ENCODE measurements around the gene ZNF664. TPM values are rescaled to one million over a fixed set of nuclear protein-coding genes. Genes with fewer than 3 reads are reported as not detected.

ZNF664 gene
- total RNA-seq, 1 experiment from 2014 or later, result 32.1 TPM

Other genes starting within 250 kb of the ZNF664 start
- under 0.01 and 0.10 TPM in 2 replicates for gene DNAH10, start 210.9 kb upstream of the ZNF664 start, total RNA-seq (2014; rRNA removed; shearing (Covaris generic))
- gene CCDC92, start 384 bp upstream of the ZNF664 start, total RNA-seq (2014; rRNA removed; shearing (Covaris generic)), result 5.5 and 8.3 TPM in 2 replicates

All from RPMI7951 (cell line).